ENCODE measurements around the gene ELP1.
A peak's percentile ranks its signal among the peaks of the same experiment; 100 is the strongest.
"Not testable (repeated sequence)": the region's sequence is repeated elsewhere in the genome, so short reads cannot be mapped to it uniquely, and the experiment has no call there.

The ELP1 gene

GRCh38 chr9:108839561-108839960, 94.4 kb downstream of the ELP1 start:
- H2AFZ ChIP-seq (ENCODE audit: low read depth, low read length); H2BK120ac ChIP-seq (ENCODE audit: low read depth, low read length); H3K9me3 ChIP-seq (ENCODE audit: control insufficient read depth, low read length); H3K4me3 ChIP-seq (ENCODE audit: insufficient read depth in 1 of 2, low read depth in 1 of 2, low read length in 2 of 2); H4K8ac ChIP-seq (ENCODE audit: low read length); H3K27me3 ChIP-seq (ENCODE audit: control insufficient read depth in 1 of 2, insufficient read depth in 1 of 2, low read length in 2 of 2); H3K4me1 ChIP-seq (ENCODE audit: control insufficient read depth, insufficient read depth, low read depth, low read length); H3K23ac ChIP-seq (ENCODE audit: low read length in 2 of 2); H4K91ac ChIP-seq (ENCODE audit: low read length); H2BK5ac ChIP-seq (ENCODE audit: low read depth, low read length, poor library complexity, severe bottlenecking); H2BK15ac ChIP-seq (ENCODE audit: low read depth, poor library complexity, severe bottlenecking); H3K4me2 ChIP-seq (ENCODE audit: low read length, poor library complexity, severe bottlenecking); H3K14ac ChIP-seq (ENCODE audit: low read length in 2 of 2); H3K79me1 ChIP-seq (replicated peaks; ENCODE audit: low read length, poor library complexity, severe bottlenecking); H3K27ac ChIP-seq (ENCODE audit: low read length, poor library complexity, severe bottlenecking); H3K36me3 ChIP-seq (ENCODE audit: control insufficient read depth in 1 of 2, insufficient read depth in 2 of 2, low read depth in 1 of 2, low read length in 2 of 2); H2BK12ac ChIP-seq (ENCODE audit: low read length in 2 of 2); DNase-seq; H3K9ac ChIP-seq (ENCODE audit: low read length); H2AK5ac ChIP-seq (ENCODE audit: low read length, severe bottlenecking); H3K4ac ChIP-seq (ENCODE audit: low read depth in 1 of 2, low read length in 2 of 2); H3K18ac ChIP-seq (ENCODE audit: low read depth in 1 of 2, low read length in 2 of 2): not testable (repeated sequence)
- WGBS: 91% methylated on average over 5 of the region's 5 CpGs

GRCh38 chr9:108838017-108838416, 95.9 kb downstream of the ELP1 start:
- WGBS: 77% methylated on average over 5 of the region's 6 CpGs
- DNase-seq: peak; percentile 7

DNA sequence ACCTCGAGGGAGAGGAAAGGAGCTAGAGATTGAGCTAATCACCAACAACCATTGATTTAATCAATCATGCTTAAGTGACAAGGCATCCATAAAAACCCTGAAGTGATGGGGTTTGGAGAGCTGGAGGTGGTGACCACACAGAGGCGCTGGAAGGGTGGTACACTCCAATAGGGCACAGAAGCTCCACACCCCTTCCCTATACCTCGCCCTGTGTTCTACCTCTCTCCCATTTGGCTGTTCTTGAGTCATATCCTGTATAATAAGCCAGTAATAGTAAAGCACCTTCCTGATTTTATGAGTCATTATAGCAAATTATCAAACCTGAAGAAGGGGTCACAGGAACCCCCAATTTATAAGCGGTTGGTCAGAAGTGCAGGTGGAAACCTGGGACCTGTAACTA, 96.4 kb downstream of the ELP1 start:
- Histone ChIP-seq H3K18ac (ENCODE audit: low read depth in 1 of 2, low read length in 2 of 2) (no peak overlapping the region), H3K9ac (ENCODE audit: low read length) (no peak overlapping the region), H3K27me3 (ENCODE audit: control insufficient read depth in 1 of 2, insufficient read depth in 1 of 2, low read length in 2 of 2) (no peaks in the 10 kb centered on the region), H2BK120ac (ENCODE audit: low read depth, low read length) (no peak overlapping the region), H2BK5ac (ENCODE audit: low read depth, low read length, poor library complexity, severe bottlenecking) (no peak overlapping the region), H3K4ac (ENCODE audit: low read depth in 1 of 2, low read length in 2 of 2) (no peak overlapping the region), H4K8ac (ENCODE audit: low read length) (no peak overlapping the region), H3K4me3 (ENCODE audit: insufficient read depth in 1 of 2, low read depth in 1 of 2, low read length in 2 of 2) (no peak overlapping the region), H3K9me3 (ENCODE audit: control insufficient read depth, low read length) (no peaks in the 10 kb centered on the region), H3K23ac (ENCODE audit: low read length in 2 of 2) (no peak overlapping the region), H3K27ac (ENCODE audit: low read length, poor library complexity, severe bottlenecking) (no peak overlapping the region), H3K79me1 (replicated peaks; ENCODE audit: low read length, poor library complexity, severe bottlenecking) (no peaks in the 10 kb centered on the region), H3K4me2 (ENCODE audit: low read length, poor library complexity, severe bottlenecking) (no peak overlapping the region), H2AFZ (ENCODE audit: low read depth, low read length) (no peak overlapping the region), H3K36me3 (ENCODE audit: control insufficient read depth in 1 of 2, insufficient read depth in 2 of 2, low read depth in 1 of 2, low read length in 2 of 2) (no peaks in the 10 kb centered on the region), H2BK15ac (ENCODE audit: low read depth, poor library complexity, severe bottlenecking) (no peak overlapping the region), H3K4me1 (ENCODE audit: control insufficient read depth, insufficient read depth, low read depth, low read length) (no peaks in the 10 kb centered on the region), H2AK5ac (ENCODE audit: low read length, severe bottlenecking) (no peak overlapping the region), H2BK12ac (ENCODE audit: low read length in 2 of 2) (no peak overlapping the region), H4K91ac (ENCODE audit: low read length) (no peak overlapping the region), H3K14ac (ENCODE audit: low read length in 2 of 2) (no peak overlapping the region)
- 59% methylated on average over 4 of the region's 4 CpGs for WGBS
- DNase-seq: no peak

More at GRCh38 chr9:108838017-108838416, 95.9 kb downstream of the ELP1 start:
- Histone ChIP-seq H2BK12ac (ENCODE audit: low read length in 2 of 2) (no peak overlapping the region), H2BK5ac (ENCODE audit: low read depth, low read length, poor library complexity, severe bottlenecking) (no peak overlapping the region), H3K18ac (ENCODE audit: low read depth in 1 of 2, low read length in 2 of 2) (no peak overlapping the region), H2AK5ac (ENCODE audit: low read length, severe bottlenecking) (no peak overlapping the region), H3K4me1 (ENCODE audit: control insufficient read depth, insufficient read depth, low read depth, low read length) (no peaks in the 10 kb centered on the region), H2AFZ (ENCODE audit: low read depth, low read length) (no peak overlapping the region), H2BK15ac (ENCODE audit: low read depth, poor library complexity, severe bottlenecking) (no peak overlapping the region), H3K14ac (ENCODE audit: low read length in 2 of 2) (no peak overlapping the region), H3K27me3 (ENCODE audit: control insufficient read depth in 1 of 2, insufficient read depth in 1 of 2, low read length in 2 of 2) (no peaks in the 10 kb centered on the region), H3K4ac (ENCODE audit: low read depth in 1 of 2, low read length in 2 of 2) (no peak overlapping the region), H3K27ac (ENCODE audit: low read length, poor library complexity, severe bottlenecking) (no peak overlapping the region), H4K91ac (ENCODE audit: low read length) (no peak overlapping the region), H3K79me1 (replicated peaks; ENCODE audit: low read length, poor library complexity, severe bottlenecking) (no peaks in the 10 kb centered on the region), H3K4me2 (ENCODE audit: low read length, poor library complexity, severe bottlenecking) (no peak overlapping the region), H2BK120ac (ENCODE audit: low read depth, low read length) (no peak overlapping the region), H3K4me3 (ENCODE audit: insufficient read depth in 1 of 2, low read depth in 1 of 2, low read length in 2 of 2) (no peak overlapping the region), H3K36me3 (ENCODE audit: control insufficient read depth in 1 of 2, insufficient read depth in 2 of 2, low read depth in 1 of 2, low read length in 2 of 2) (no peaks in the 10 kb centered on the region), H3K9ac (ENCODE audit: low read length) (no peak overlapping the region), H3K23ac (ENCODE audit: low read length in 2 of 2) (no peak overlapping the region), H4K8ac (ENCODE audit: low read length) (no peak overlapping the region), H3K9me3 (ENCODE audit: control insufficient read depth, low read length) (no peaks in the 10 kb centered on the region)

- Histone ChIP-seq H3K9me3 (ENCODE audit: control insufficient read depth, low read length) (no peaks in the 10 kb centered on the region), H3K4me1 (ENCODE audit: control insufficient read depth, insufficient read depth, low read depth, low read length) (no peaks in the 10 kb centered on the region), H3K27me3 (ENCODE audit: control insufficient read depth in 1 of 2, insufficient read depth in 1 of 2, low read length in 2 of 2) (no peaks in the 10 kb centered on the region), H2AFZ (ENCODE audit: low read depth, low read length) (no peak overlapping the region), H3K36me3 (ENCODE audit: control insufficient read depth in 1 of 2, insufficient read depth in 2 of 2, low read depth in 1 of 2, low read length in 2 of 2) (no peaks in the 10 kb centered on the region), H2BK5ac (ENCODE audit: low read depth, low read length, poor library complexity, severe bottlenecking) (no peak overlapping the region), H4K8ac (ENCODE audit: low read length) (no peak overlapping the region), H2BK12ac (ENCODE audit: low read length in 2 of 2) (no peak overlapping the region), H4K91ac (ENCODE audit: low read length) (no peak overlapping the region), H3K14ac (ENCODE audit: low read length in 2 of 2) (no peak overlapping the region), H2BK120ac (ENCODE audit: low read depth, low read length) (no peak overlapping the region), H3K4me2 (ENCODE audit: low read length, poor library complexity, severe bottlenecking) (no peak overlapping the region), H2BK15ac (ENCODE audit: low read depth, poor library complexity, severe bottlenecking) (no peak overlapping the region), H2AK5ac (ENCODE audit: low read length, severe bottlenecking) (no peak overlapping the region), H3K9ac (ENCODE audit: low read length) (no peak overlapping the region), H3K4ac (ENCODE audit: low read depth in 1 of 2, low read length in 2 of 2) (no peak overlapping the region), H3K79me1 (replicated peaks; ENCODE audit: low read length, poor library complexity, severe bottlenecking) (no peaks in the 10 kb centered on the region), H3K27ac (ENCODE audit: low read length, poor library complexity, severe bottlenecking) (no peak overlapping the region), H3K4me3 (ENCODE audit: insufficient read depth in 1 of 2, low read depth in 1 of 2, low read length in 2 of 2) (no peak overlapping the region), H3K18ac (ENCODE audit: low read depth in 1 of 2, low read length in 2 of 2) (no peak overlapping the region), H3K23ac (ENCODE audit: low read length in 2 of 2) (no peak overlapping the region)
- DNase-seq: no peak
- WGBS: 77% methylated on average over 5 of the region's 5 CpGs
Observed at GRCh38 chr9:108836781-108837180, 97.1 kb downstream of the ELP1 start.
